Right kidney (tissue), 1 donor: ENCODE measurements around the gene VILL.
"Not testable (repeated sequence)": the region's sequence is repeated elsewhere in the genome, so short reads cannot be mapped to it uniquely, and the experiment has no call there.

Source experiments
- DNase-seq: peaks from one replicate; pipeline ENCODE4 v3.0.0-alpha.2; 2016

The VILL gene

DNA sequence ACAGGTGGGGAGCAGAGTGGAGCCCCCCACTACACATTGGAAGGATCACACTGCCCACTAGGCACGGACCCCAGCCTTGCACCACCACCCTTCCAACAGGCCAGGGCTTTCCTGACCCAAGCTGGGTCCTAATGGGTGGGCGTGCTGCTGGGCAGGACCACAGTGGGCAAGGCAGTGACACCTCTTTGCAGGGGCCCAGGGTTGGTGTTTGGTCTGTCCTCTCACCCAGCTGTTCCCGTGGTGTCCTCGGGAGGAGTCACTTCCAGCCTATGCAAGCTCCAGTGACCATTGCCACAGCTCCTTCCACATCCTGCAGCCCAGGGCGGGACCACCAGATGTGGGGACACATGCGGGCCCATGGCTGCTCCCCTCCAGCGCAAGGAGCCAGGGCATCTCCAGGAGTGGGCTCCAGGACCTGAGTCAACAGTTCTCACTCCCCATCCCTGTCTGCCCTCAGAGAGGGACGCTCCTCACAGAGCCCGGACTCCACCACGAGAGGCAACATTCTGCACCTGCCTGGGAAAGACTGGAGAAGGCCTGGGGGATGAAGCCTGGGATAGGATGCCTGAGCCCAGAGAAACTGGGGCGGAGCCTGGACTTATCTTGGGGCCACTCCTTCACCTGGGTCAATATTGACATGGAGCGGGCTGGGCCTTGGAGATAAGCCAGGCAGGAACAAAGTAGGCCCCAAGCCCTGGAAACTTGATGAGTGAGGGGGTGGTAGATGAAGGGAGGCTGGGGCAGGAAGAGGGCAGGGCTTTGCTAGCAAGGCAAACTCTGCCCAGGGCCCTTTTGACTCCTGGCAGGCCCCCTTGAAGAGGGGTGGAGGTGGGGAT is 3.9 kb upstream of the VILL start:
- no peak for DNase-seq

DNA sequence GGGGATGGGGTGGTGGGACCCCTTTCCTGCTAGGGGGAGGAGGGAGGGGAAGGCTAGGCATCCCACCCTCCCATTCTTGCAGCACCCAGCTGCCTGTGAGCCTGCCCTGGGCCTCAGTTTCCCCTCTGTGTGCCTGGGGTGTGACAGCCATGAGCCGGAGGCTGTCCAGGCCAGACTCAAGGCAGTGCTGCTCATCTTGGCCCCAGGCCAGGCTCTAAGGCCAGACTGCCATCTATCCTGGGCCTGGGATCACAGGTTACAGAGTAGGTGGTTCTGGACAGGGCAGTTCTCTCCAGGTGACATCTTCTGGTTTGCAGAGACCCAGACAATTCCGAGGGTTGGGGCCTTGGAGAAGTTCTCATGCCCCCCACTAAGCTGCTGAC is 3.3 kb upstream of the VILL start:
- DNase-seq = no peak

DNA sequence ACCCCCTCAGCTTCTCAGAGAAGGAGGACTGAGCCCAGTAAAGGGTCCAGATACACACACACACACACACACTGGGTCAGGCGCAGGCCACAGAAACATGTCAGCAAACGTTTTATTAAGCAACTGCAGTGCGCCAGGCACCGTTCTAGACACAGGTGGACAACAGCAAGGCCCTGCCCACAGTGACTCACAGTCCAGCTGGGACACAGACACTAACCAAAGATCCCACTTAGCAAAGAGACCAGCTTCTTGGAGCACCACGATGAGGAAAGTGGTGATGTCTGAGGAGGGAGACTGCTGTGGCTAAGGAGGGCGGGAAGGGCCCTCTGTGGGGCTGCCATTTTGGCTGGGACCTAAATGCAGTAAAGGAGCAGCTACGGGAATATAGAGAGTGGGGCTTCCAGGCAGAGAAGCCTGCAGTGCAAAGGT is 2.8 kb upstream of the VILL start:
- no peak for DNase-seq

DNA sequence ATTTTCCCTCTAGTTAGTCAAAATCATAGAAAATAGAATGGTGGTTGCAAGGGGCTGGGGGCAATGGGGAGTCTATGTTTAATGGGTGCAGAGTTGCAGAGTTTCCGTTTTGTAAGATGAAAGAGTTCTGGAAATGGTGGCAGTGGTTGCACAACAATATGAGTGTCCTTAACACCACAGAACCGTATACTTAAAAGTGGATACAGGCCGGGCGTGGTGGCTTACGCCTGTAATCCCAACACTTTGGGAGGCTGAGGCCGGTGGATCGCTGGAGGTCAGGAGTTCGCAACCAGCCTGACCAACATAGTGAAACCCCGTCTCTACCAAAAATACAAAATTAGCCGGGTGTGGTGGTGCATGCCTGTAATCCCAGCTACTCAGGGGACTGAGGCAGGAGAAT is 2.2 kb upstream of the VILL start:
- not testable (repeated sequence) for DNase-seq

DNA sequence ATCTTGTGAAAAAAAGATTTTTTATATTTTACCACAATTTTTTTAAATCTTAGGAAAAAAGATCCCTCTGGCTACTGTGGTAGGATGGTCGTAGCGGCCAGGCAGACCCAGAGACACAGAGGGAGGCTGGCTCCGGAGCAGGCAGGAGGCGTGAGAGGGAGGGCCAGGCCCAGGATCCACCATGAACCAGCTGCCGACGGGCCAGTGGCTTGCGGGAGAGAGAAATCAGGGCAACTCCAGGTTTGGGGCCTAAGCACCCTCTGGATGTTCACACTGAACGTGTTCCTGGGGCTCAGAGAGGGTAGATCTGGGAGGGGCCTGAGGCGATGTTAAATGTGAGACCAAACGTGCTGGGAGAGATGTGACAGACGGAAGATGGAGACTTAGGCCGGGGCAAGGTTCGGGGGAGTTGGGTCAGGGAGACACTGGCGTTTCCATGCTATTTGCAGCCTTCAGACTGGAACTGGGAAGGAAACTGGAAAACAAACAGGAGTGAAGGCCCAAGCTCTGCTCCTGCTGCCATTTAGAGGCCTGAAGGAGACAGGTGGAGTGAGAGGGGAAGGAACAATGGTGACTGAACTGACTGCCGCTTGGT is 1.6 kb upstream of the VILL start:
- DNase-seq = peak; percentile 3

DNA sequence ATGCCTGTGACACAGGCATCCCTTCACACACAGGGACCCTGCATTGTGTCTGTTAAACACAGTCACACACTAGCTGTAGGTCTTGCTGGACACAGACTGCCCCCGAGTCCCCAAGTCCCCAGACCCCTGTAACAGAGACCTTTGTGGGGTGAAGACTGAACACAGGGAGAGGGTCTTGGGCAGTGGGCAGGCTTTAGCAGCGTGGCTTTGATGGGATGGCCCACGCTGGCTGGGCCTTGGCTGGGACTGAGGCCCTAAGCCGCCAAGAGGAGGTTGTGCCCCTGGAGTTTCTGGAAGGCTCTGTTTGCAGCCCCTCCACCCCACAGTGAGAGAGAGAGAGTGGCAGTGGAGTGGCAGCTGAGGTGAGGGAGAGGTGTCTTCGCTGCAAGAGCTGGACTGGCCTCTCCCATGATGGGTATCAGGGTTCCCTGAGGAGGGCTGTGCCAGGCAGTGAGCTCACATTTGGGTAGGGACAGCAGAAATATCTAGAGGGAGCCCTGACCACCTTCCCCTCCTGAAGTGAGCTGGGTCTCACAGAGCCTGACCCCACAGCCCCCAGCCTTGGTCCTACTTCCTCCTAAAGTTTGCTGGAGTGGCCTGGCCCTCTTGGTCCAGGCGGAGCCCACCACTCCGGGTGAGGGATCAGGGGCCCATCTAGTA is 635 bp upstream of the VILL start:
- DNase-seq = peak; percentile 2

DNA sequence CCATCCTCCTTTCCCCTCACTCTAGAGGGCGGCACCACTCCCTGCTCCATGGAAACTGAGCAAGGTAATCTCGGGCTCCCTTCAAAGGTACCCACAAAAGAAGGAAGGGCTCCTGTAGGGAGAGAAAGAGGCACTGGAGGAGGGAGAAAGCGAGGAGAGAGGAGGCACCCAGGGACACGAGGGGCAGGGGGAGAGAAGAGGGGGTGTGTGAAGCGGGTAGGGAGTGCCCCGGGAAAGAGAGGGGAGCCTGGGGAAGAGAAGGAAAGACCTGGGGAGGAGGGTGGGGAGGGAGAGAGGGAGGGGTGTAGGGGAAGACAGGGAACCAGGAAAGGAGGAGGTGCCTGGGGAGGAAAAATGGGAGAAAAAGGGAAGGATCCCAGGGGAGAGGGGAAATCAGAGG is 523 bp downstream of the VILL start:
- DNase-seq = no peak

DNA sequence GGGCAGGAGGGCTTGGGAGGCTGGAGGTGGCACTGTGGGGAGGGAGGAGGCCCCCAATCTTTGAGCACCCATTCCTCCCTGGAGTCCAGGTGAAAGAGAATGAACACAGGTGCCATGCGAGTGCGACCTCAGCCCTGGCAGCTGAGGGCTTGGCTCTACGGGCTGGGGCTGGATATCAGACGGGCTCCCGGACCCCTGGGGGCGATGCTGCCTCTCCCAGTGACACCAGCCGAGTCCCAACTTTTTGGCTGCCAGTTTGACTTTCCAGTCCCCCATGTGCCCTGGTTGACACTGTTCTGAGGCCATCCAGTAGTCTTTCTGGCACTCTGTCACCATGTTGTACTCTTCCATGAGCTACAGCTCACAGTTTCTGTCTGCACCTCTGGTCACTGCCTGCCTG is 1.2 kb downstream of the VILL start:
- DNase-seq = no peak

DNA sequence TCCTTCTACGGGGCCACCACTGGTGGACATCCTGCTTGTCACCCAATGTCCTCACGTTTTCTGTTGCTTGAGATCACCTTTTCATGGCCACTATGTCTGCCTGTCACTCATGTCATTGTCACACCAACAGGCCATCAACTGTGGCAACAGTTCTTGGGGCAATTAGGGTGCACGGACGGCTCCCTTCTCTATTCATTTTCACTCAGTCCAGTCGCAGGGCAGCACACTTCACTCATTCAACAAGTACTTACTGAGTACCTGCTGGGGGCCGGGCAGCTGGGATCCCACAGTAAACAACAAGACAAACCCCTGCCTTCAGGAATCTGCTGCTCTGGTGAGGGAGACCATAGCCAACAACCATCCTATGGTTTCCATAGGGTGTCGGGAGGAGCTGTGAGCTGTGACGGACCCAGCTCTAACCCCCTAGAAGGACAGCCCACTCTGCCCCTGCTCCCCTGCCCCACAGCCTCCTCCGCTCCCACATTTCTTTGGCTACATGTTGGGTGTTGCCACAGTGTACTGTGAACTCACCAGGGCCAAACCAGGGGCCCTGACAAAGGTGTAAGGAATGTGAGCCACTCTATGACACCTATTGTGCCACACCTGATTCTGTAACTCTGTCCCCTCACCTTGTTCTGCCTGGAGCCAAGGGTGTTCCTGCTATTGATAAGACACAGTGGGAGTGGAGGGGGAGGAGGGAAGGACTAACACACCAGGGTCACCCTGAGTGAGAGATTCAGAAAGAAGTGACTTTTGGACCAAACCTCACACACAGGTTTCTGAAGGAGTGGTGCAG is 1.9 kb downstream of the VILL start:
- no peak for DNase-seq

DNA sequence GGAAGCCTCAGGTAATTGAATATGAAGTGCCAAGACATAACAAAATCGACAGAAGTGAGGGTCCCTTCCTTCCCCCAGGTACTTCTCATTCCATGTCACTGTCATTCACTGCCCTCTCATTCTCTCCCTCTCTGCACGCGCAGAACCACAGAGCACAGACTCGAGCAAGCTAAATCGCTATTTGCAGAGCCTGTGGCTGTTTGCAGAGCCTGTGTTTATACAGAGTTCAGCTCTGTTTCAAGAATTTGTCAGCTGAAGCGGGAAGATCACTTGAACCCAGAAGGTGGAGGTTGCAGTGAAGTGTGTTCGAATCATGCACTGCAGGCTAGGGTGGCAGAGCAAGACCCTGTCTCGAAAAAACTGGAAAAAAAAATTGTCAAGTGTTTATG is 2.5 kb downstream of the VILL start:
- no peak for DNase-seq

DNA sequence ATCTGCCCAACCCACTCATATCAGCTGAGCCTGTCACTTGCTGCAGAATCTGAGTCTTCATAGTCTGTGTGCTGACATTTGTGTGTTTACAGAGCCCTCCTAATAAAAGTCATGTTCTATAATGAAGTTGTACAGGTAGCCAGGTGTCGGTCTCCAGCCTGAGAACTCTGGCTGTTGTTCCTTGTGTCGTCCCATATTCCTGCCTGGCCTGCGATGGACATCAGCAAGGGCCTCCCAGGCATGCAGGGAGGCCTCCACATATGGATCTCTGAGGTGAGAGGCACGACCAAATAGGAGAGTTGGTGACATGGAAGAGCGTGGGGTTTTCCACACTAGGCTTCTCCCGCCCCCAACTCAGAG is 2.9 kb downstream of the VILL start:
- no peak for DNase-seq

DNA sequence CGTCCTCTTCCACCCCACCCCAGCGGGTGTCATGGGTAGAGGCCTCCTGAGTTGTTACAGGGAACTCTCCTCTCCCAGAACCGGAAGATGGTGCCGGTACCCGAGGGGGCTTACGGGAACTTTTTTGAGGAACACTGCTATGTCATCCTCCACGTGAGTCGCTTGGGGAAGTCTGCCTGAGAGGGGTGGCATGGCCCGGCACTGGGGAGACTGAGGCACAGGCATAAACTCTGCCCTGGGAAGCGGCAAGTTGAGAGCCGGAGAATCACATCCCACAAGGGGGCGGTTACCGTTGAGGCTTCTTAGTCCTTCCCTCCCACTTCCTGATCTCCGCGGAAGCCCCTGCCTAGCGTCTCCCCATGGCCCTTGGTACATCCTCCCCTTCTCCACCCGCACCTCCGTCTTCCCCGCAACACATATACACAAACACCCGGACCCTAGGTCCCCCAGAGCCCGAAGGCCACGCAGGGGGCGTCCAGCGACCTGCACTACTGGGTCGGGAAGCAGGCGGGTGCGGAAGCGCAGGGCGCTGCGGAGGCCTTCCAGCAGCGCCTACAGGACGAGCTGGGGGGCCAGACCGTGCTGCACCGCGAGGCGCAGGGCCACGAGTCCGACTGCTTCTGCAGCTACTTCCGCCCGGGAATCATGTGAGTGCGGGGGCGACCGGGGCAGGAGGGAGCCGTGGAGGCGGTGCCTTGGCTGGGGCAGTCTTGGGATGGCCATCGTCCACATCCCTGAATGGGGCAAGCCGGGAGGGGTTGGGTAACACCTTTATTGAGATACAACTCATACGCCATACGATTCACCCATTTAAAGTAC is 3.4 kb downstream of the VILL start:
- peak; percentile 88 for DNase-seq

DNA sequence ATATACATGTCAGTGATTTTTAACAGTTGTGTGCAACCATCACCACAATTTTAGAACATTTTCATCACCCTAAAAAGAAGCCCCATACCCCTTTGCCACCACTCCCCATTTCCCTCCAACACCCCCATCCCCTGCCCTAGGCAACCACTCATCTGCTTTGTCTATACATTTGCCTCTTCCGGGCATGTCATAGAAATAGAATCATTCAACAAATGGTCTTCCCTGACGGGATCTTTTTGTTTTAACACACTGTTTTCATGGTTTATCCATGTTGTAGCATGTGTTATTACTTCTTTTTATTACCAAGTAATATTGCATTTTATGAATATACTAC is 4.0 kb downstream of the VILL start:
- no peak for DNase-seq

DNA sequence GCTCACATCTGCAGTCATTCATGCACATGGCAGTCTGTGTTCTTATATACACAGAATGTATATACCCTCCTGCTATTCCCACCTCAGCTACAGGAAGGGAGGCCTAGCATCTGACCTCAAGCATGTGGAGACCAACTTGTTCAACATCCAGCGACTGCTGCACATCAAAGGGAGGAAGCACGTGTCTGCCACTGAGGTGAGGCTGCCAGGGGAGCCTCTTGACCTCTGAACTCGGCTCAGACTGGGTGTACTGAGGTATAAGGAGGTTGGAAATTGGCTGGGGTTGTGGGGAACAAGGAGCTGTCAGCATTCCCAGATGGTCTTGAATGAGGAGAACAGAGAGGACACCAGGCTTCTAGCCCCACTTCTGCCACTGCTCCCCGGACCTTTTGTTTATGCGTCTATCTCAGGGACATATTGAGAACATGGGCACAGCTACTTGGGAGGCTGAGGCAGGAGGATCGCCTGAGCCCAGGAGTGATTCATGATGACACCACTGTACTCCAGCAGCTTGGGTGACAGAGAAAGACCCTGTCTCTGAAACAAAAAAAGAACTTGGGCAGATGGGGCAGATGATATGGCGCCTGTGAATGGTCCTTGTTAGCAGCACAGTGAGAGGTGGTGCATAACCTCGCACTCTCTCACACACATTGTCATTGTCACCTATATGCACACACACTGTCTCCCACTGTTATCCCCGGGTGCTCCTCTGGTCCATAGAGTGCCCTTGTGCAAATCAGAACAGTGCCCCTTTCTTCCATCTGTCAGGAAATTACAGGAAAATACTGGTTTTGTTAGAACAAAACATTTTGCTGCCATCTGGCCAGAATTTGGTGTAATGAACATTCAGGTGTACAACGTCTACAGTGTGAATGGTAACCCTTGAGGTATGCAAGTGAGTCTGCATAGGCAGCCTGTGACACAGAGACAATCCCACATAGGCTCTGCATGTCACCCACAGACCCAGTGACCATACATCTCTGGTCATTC is 5.4 kb downstream of the VILL start:
- DNase-seq = no peak

DNA sequence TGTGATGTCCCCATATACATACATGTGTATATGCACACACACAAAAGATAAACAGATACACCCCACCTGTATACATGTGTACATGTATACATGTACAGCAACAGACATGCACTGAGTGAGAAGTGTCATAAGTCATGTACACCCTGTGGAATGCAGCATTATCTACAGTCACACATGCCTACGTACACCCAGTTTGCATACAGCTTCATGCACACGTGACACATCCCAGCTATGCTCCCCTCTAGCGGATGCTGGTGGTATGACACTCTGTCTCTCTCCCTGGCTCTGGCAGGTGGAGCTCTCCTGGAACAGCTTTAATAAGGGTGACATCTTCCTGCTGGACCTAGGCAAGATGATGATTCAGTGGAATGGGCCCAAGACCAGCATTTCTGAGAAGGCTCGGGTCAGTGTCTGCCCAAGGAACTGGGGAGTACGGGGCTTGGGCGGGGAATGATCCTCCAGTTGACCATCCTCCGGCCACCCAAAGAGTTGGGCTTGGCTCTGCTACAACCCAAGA is 6.3 kb downstream of the VILL start:
- DNase-seq = peak; percentile 57

DNA sequence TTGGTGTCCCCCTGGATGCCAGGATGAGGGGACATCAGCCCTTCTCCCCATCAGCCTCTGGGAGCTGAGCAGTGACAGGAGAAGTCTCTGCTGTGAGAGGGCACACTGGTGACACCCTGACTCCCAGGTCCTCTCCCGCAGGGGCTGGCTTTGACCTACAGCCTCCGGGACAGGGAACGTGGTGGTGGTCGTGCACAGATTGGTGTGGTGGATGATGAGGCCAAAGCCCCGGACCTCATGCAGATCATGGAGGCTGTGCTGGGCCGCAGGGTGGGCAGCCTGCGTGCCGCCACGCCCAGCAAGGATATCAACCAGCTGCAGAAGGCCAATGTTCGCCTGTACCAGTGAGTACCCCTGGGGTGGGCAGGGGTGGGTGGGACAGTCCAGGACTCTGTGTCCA is 6.8 kb downstream of the VILL start:
- DNase-seq = no peak

DNA sequence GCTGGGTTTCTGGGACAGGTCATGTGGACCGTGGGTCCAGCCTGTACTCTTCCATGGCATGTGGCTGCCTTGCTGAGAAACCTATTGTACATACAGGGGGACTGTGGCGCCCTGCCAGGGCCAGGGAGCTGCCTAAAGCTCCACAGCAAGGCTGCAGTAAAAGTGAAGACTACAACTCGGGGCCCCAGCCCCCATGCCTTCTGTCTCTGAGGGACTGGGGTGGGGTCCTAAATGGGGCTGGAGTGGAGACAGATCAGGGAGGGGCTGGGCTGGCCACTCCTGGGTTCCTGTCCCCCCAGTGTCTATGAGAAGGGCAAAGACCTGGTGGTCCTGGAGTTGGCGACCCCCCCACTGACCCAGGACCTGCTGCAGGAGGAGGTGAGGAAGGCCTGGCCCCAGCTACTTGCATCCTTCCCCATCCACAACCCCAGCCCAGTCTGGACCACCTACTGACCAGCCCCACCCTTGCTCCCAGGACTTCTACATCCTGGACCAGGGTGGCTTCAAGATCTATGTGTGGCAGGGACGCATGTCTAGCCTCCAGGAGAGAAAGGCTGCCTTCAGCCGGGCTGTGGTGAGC is 7.3 kb downstream of the VILL start:
- no peak for DNase-seq

DNA sequence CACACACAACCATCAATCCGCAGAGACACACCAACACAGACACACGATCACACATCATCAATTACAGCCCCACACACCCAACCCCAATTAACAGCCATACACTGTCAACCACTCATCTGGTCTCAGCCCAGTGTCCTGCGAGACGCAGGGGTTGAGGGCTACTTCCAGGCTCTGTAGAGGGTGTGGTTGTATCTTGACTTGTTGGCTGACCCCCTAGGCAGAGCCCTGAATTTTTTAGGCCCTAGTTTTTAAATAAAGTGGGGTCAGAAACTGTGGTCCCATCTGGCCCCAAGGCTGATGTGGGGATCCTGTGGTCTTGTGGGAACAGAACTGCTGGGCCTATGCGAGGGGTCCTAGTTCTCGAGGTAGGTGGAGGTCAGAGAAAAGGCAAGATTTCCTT is 9.2 kb downstream of the VILL start:
- no peak for DNase-seq

DNA sequence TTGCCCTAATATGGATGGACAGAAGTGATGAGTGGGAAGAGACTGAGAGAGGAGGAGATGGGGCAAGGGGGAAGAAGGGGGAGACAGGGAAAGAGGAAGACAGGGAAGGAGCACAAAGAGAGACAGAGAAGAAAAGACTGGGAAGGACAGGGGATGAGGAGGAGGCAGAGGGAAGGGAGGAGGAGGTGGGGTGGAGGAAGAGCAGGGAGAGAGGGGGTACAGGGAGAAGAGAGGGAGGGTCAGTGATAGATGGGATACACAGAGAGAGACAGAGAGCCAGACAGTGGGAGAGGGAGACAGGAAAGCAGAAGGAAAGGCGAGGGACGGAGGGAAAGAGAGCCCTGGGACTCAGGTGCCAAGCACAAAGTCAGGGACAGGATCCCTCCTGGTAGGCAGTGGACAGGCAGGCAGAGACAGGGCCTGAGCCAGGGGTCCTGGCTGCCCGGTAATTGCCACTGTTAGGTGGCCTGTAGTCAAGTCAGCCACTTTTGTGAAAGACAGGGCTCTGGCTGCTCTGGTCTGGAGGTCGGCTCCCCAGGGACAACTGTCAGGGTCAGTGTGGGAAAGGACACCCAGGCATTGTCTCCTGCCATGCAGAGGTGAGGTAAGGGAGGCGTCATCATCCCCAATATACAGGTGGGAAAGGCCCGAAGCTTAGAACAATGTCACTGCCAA is 9.8 kb downstream of the VILL start:
- DNase-seq = peak; percentile 0

DNA sequence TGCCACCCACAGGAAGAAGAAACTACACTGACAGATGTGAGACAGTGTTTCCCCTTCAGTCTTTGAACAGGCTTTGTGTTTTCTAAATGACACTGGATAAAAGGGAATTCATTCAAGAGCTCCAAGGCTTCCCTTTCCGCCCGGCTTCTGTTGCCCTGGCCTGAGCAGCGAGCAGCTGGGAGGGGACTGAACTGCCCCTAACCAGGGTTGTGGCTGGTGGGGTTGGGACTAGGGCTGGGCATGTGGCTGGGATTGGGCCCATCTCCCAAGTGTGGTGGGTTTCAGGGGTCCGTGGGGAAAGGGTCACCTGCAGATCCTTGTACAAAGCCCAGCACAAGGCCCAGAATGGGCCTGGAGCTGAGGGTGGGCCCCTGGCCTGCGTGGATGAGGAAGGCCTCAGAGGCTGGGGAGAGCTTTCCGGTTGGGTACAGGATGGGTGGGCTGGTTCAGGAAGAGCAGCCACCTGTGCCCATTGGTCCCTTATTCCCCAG is 10.4 kb downstream of the VILL start:
- DNase-seq = peak; percentile 0
